AG04449 (cell line): Measurements from ENCODE around the gene ADAM29.

Experiments used
- CTCF ChIA-PET: fragments of 350-600 bp; formaldehyde crosslinking; extraction: SDS; loops from one replicate; lab custom pipeline; 2021; ENCODE audit warnings: antibody characterized with exemption; lab: Yijun Ruan, JAX
- POLR2A ChIA-PET: fragments of 400-600, 350-600 bp; formaldehyde crosslinking; extraction: SDS; loops from one replicate; lab custom pipeline; 2020; ENCODE audit warnings: antibody characterized with exemption, inconsistent platforms; lab: Yijun Ruan, JAX
- DNase-seq: peaks from one replicate; pipeline ENCODE4 v3.0.0-alpha.2; 2010; ENCODE audit warnings: low read depth, low spot score
- H3K4me3 ChIP-seq: 2 replicates; pipeline ENCODE4 v1.5.1; 2011; ENCODE audit warnings: low read depth, mild to moderate bottlenecking, control low read depth, low read length
- CTCF ChIP-seq: IDR thresholded peaks from one replicate; pipeline ENCODE4 v1.5.1; 2011; ENCODE audit warnings: mild to moderate bottlenecking, moderate library complexity, low read length, control low read depth, inconsistent platforms; ENCODE audit not compliant: insufficient read depth; ENCODE audit errors: missing control alignments

The ADAM29 gene

GRCh38 chr4:174934360-174934759 is 16.2 kb downstream of the ADAM29 start:
- CTCF ChIA-PET = no interaction called here
- H3K4me3 ChIP-seq = no peak overlapping the region
- POLR2A ChIA-PET = no interaction called here
- no peak for DNase-seq
- TF ChIP-seq CTCF = no peak

DNA sequence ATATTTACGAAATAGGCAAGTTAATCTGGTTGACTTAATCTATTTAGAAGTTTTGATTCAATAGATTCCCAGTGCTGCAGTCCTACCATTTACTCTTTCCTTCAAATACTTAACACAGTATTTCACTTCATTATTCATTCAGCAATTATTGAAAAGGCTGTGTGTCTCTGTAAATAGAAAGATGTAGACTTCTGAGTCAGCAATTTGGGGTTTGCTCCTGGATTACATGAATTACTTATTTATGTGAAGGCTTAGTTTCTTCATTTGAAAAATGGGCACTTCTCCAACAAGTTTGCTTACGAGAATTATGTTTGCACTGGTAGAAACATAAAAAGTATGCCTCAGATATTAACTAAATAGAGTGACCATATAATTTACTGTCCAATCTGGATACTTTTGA is 17.4 kb downstream of the ADAM29 start:
- H3K4me3 ChIP-seq = no peak overlapping the region
- ChIA-PET POLR2A (no interaction called here), CTCF (no interaction called here)
- no peak for DNase-seq
- no peak for TF ChIP-seq CTCF

DNA sequence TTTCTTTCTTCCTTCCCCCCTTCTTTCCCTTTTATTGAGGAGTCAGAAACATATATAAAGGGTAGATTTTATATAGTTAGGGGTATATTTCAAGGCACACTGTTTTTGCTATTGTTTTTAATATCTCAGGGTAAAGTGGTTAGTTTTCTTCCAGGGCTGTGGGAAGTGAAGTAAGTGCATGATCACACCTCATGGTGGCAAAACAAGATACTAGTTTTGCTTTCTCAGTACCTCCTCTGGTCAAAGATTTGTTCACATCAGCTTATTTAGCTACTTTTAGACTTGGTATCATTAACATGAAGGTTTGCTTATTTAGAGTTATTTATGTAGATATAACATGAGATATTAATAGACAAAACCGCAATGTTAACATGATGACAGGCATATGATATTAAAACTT is 21.8 kb downstream of the ADAM29 start:
- CTCF ChIA-PET = no interaction called here
- DNase-seq = no peak
- H3K4me3 ChIP-seq = no peak overlapping the region
- no peak for TF ChIP-seq CTCF
- POLR2A ChIA-PET = no interaction called here

GRCh38 chr4:174946246-174946645 is 28.1 kb downstream of the ADAM29 start:
- ChIA-PET POLR2A (no interaction called here), CTCF (no interaction called here)
- TF ChIP-seq CTCF = no peak
- no peak overlapping the region for H3K4me3 ChIP-seq
- DNase-seq = no peak

GRCh38 chr4:174948826-174949225 is 30.7 kb downstream of the ADAM29 start:
- POLR2A ChIA-PET = no interaction called here
- no peak for TF ChIP-seq CTCF
- CTCF ChIA-PET = no interaction called here
- DNase-seq = no peak
- H3K4me3 ChIP-seq = no peak overlapping the region

- ChIA-PET POLR2A (no interaction called here), CTCF (no interaction called here)
- no peak overlapping the region for H3K4me3 ChIP-seq
- DNase-seq = no peak
- no peak for TF ChIP-seq CTCF
These were observed 54.8 kb downstream of the ADAM29 start for GRCh38 chr4:174972911-174973310.
